ENCODE measurements around the gene NAXD. TPM values are rescaled to one million over a fixed set of nuclear protein-coding genes. Genes with fewer than 3 reads are reported as not detected.

Gene NAXD
- polyA plus RNA-seq, 1 donor from 2014 or later = 58.1 TPM

GRCh38 chr13:110652764-110653163, 37.4 kb downstream of the NAXD start:
- Histone ChIP-seq H3K9me2 (ENCODE audit: insufficient read depth, low read length) (no peaks in the 10 kb centered on the region), H3K27me3 (ENCODE audit: insufficient read depth, low read depth, low read length) (no peaks in the 10 kb centered on the region), H3K9me3 (ENCODE audit: low read length) (no peaks in the 10 kb centered on the region), H3K79me2 (replicated peaks; ENCODE audit: insufficient read depth, low read length) (no peaks in the 10 kb centered on the region), H3K4me3 (ENCODE audit: low read length) (no peak overlapping the region), H3K27ac (ENCODE audit: low read length) (no peak overlapping the region), H2AFZ (ENCODE audit: low read depth, low read length) (no peak overlapping the region), H4K20me1 (ENCODE audit: insufficient read depth) (no peaks in the 10 kb centered on the region), H3K36me3 (ENCODE audit: insufficient read depth, low read length) (peaks cover 3% of the 10 kb centered on the region), H3K4me2 (ENCODE audit: low read length) (no peak overlapping the region), H3F3A (ENCODE audit: insufficient read depth, low read length, poor library complexity, severe bottlenecking) (no peaks in the 10 kb centered on the region), H3K9ac (ENCODE audit: low read length) (no peak overlapping the region)
- TF ChIP-seq RAD21 (conservative IDR thresholded peaks at IDR 0.05) (no peak), TAF1 (IDR thresholded peaks at IDR 0.05; ENCODE audit: low read depth) (no peak), EP300 (conservative IDR thresholded peaks at IDR 0.05; ENCODE audit: poor library complexity, severe bottlenecking) (no peak), MXI1 (conservative IDR thresholded peaks at IDR 0.05; ENCODE audit: poor library complexity, severe bottlenecking) (no peak), EZH2 (IDR thresholded peaks at IDR 0.05; ENCODE audit: borderline replicate concordance, insufficient read depth, low read length, poor library complexity, severe bottlenecking) (no peak), POLR2AphosphoS5 (IDR thresholded peaks at IDR 0.05) (no peak), SMC3 (conservative IDR thresholded peaks at IDR 0.05; ENCODE audit: poor library complexity) (no peak)
- TF ChIP-seq, protein P1, sequence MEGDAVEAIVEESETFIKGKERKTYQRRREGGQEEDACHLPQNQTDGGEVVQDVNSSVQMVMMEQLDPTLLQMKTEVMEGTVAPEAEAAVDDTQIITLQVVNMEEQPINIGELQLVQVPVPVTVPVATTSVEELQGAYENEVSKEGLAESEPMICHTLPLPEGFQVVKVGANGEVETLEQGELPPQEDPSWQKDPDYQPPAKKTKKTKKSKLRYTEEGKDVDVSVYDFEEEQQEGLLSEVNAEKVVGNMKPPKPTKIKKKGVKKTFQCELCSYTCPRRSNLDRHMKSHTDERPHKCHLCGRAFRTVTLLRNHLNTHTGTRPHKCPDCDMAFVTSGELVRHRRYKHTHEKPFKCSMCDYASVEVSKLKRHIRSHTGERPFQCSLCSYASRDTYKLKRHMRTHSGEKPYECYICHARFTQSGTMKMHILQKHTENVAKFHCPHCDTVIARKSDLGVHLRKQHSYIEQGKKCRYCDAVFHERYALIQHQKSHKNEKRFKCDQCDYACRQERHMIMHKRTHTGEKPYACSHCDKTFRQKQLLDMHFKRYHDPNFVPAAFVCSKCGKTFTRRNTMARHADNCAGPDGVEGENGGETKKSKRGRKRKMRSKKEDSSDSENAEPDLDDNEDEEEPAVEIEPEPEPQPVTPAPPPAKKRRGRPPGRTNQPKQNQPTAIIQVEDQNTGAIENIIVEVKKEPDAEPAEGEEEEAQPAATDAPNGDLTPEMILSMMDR (IDR thresholded peaks at IDR 0.05; ENCODE audit: poor library complexity, severe bottlenecking) = no peak
- TF ChIP-seq, protein P2, sequence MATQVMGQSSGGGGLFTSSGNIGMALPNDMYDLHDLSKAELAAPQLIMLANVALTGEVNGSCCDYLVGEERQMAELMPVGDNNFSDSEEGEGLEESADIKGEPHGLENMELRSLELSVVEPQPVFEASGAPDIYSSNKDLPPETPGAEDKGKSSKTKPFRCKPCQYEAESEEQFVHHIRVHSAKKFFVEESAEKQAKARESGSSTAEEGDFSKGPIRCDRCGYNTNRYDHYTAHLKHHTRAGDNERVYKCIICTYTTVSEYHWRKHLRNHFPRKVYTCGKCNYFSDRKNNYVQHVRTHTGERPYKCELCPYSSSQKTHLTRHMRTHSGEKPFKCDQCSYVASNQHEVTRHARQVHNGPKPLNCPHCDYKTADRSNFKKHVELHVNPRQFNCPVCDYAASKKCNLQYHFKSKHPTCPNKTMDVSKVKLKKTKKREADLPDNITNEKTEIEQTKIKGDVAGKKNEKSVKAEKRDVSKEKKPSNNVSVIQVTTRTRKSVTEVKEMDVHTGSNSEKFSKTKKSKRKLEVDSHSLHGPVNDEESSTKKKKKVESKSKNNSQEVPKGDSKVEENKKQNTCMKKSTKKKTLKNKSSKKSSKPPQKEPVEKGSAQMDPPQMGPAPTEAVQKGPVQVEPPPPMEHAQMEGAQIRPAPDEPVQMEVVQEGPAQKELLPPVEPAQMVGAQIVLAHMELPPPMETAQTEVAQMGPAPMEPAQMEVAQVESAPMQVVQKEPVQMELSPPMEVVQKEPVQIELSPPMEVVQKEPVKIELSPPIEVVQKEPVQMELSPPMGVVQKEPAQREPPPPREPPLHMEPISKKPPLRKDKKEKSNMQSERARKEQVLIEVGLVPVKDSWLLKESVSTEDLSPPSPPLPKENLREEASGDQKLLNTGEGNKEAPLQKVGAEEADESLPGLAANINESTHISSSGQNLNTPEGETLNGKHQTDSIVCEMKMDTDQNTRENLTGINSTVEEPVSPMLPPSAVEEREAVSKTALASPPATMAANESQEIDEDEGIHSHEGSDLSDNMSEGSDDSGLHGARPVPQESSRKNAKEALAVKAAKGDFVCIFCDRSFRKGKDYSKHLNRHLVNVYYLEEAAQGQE (IDR thresholded peaks at IDR 0.05; ENCODE audit: borderline replicate concordance) = no peak

GRCh38 chr13:110653271-110653670, 37.9 kb downstream of the NAXD start:
- H3K9me2 ChIP-seq (ENCODE audit: insufficient read depth, low read length) = no peaks in the 10 kb centered on the region
- no peaks in the 10 kb centered on the region for H3K9me3 ChIP-seq (ENCODE audit: low read length)
- H2AFZ ChIP-seq (ENCODE audit: low read depth, low read length) = no peak overlapping the region
- no peaks in the 10 kb centered on the region for H4K20me1 ChIP-seq (ENCODE audit: insufficient read depth)
- no peak overlapping the region for H3K4me2 ChIP-seq (ENCODE audit: low read length)
- H3F3A ChIP-seq (ENCODE audit: insufficient read depth, low read length, poor library complexity, severe bottlenecking) = no peaks in the 10 kb centered on the region
- no peaks in the 10 kb centered on the region for H3K79me2 ChIP-seq (replicated peaks; ENCODE audit: insufficient read depth, low read length)
- no peak overlapping the region for H3K9ac ChIP-seq (ENCODE audit: low read length)
- TF ChIP-seq RAD21 (conservative IDR thresholded peaks at IDR 0.05) (no peak), EP300 (conservative IDR thresholded peaks at IDR 0.05; ENCODE audit: poor library complexity, severe bottlenecking) (no peak), TAF1 (IDR thresholded peaks at IDR 0.05; ENCODE audit: low read depth) (no peak), MXI1 (conservative IDR thresholded peaks at IDR 0.05; ENCODE audit: poor library complexity, severe bottlenecking) (no peak), SMC3 (conservative IDR thresholded peaks at IDR 0.05; ENCODE audit: poor library complexity) (no peak), EZH2 (IDR thresholded peaks at IDR 0.05; ENCODE audit: borderline replicate concordance, insufficient read depth, low read length, poor library complexity, severe bottlenecking) (no peak), POLR2AphosphoS5 (IDR thresholded peaks at IDR 0.05) (no peak)
- TF ChIP-seq, protein P2 (IDR thresholded peaks at IDR 0.05; ENCODE audit: borderline replicate concordance) = no peak
- TF ChIP-seq, protein P1 (IDR thresholded peaks at IDR 0.05; ENCODE audit: poor library complexity, severe bottlenecking) = no peak
- H3K36me3 ChIP-seq (ENCODE audit: insufficient read depth, low read length) = peaks cover 8% of the 10 kb centered on the region
- no peak overlapping the region for H3K27ac ChIP-seq (ENCODE audit: low read length)
- H3K4me3 ChIP-seq (ENCODE audit: low read length) = no peak overlapping the region
- H3K27me3 ChIP-seq (ENCODE audit: insufficient read depth, low read depth, low read length) = no peaks in the 10 kb centered on the region

Measured in neural cell (in vitro differentiated cells).